T-cell (primary cell): ENCODE results near the gene PDLIM7. TPM values are rescaled to one million over a fixed set of nuclear protein-coding genes. Genes with fewer than 3 reads are reported as not detected.

ENCODE experiments used
- ATAC-seq, 4 experiments: fragments of 200-7000 bp in 3 of 4; fragments of 150-1000 bp in 1 of 4; cut with Tn5 transposase; replicated peaks in 1 of 4; 1 replicate in 3 of 4; 2 replicates in 1 of 4; pipeline ENCODE4 v1.10.0; 2021; ENCODE audit warnings: moderate library complexity in 3 of 4, mild to moderate bottlenecking in 2 of 4, moderate number of reproducible peaks in 1 of 4
- CTCF ChIA-PET, 2 donors: fragments of 300-600 bp; sonication (Branson Sonifier 250); formaldehyde crosslinking; loops; one replicate each; lab custom pipeline; 2022; ENCODE audit warnings: antibody characterized with exemption in 2 of 2; lab: Charles Lee
- POLR2A ChIA-PET, 2 donors: fragments of 300-600 bp; sonication (Branson Sonifier 250); formaldehyde crosslinking; loops; one replicate each; lab custom pipeline; 2022; ENCODE audit warnings: antibody characterized with exemption in 2 of 2; lab: Charles Lee
- DNase-seq, 35 experiments: peaks; one replicate each; pipeline versions ENCODE4 v3.0.0 to v3.0.0-alpha.2; 2013 to 2023
- H3K27ac ChIP-seq: one replicate; pipeline ENCODE4 v1.5.1; 2013; ENCODE audit warnings: low read length
- H3K27me3 ChIP-seq, 2 experiments: replicated peaks in 1 of 2; 1 replicate in 1 of 2; 2 replicates in 1 of 2; pipeline versions ENCODE4 v1.6.1 to v1.7.0; 2013; ENCODE audit warnings: low read length in 1 of 2, mixed read lengths in 1 of 2; ENCODE audit not compliant: control insufficient read depth in 2 of 2, insufficient read depth in 2 of 2; ENCODE audit errors: extremely low read depth in 1 of 2
- H3K36me3 ChIP-seq, 2 donors: 1 replicate in 1 of 2; 2 replicates in 1 of 2; pipeline versions ENCODE4 v1.6.1 to v1.7.0; 2013; ENCODE audit warnings: low read length in 1 of 2; ENCODE audit not compliant: control insufficient read depth in 2 of 2, insufficient read depth in 1 of 2; ENCODE audit errors: extremely low read depth in 1 of 2
- H3K4me1 ChIP-seq, 2 experiments: 1 replicate in 1 of 2; 2 replicates in 1 of 2; pipeline versions ENCODE4 v1.6.1 to v1.7.0; 2013; ENCODE audit warnings: low read length in 2 of 2, mixed read lengths in 1 of 2; ENCODE audit not compliant: insufficient read depth in 2 of 2, control insufficient read depth in 1 of 2; ENCODE audit errors: extremely low read depth in 1 of 2
- H3K4me3 ChIP-seq, 2 donors: 1 replicate in 1 of 2; 2 replicates in 1 of 2; pipeline versions ENCODE4 v1.5.1 to v1.7.0; 2013; ENCODE audit warnings: mild to moderate bottlenecking in 2 of 2, low read length in 1 of 2, moderate library complexity in 1 of 2; ENCODE audit not compliant: control insufficient read depth in 1 of 2; ENCODE audit errors: extremely low read depth in 1 of 2
- H3K9me3 ChIP-seq: 2 replicates; pipeline ENCODE4 v1.7.0; 2013
- H3K27ac Mint-ChIP-seq, 2 donors: one replicate each; pipeline ENCODE4 v1.8.0; 2020 to 2021; ENCODE audit warnings: mild to moderate bottlenecking in 2 of 2, mixed read lengths in 2 of 2
- H3K27me3 Mint-ChIP-seq, 2 donors: one replicate each; pipeline ENCODE4 v1.8.0; 2021 to 2022; ENCODE audit warnings: mixed read lengths in 2 of 2
- H3K36me3 Mint-ChIP-seq: one replicate; pipeline ENCODE4 v1.8.0; 2021; ENCODE audit warnings: mixed read lengths
- H3K4me1 Mint-ChIP-seq, 3 donors: one replicate each; pipeline ENCODE4 v1.8.0; 2020 to 2022; ENCODE audit warnings: mixed read lengths in 3 of 3, mild to moderate bottlenecking in 1 of 3
- H3K4me3 Mint-ChIP-seq, 3 donors: one replicate each; pipeline ENCODE4 v1.8.0; 2020 to 2022; ENCODE audit warnings: mild to moderate bottlenecking in 3 of 3, mixed read lengths in 3 of 3, moderate library complexity in 3 of 3
- H3K9me3 Mint-ChIP-seq, 3 donors: one replicate each; pipeline ENCODE4 v1.8.0; 2020 to 2022; ENCODE audit warnings: mixed read lengths in 3 of 3
- WGBS: methylation state at CpG from one replicate; pipeline ENCODE4 v1.1.5; 2013; ENCODE audit warnings: missing lambda C conversion rate; ENCODE audit not compliant: insufficient coverage; 5-methylcytosine and 5-hydroxymethylcytosine counted together
- total RNA-seq, 35 experiments: library from RNA in 6 of 35; stranded (reverse) in 6 of 35; fragments of 120-200 nt in 1 of 35; gene quantifications; one replicate each; pipeline versions ENCODE4 v1.2.1 to v1.2.4 and lab custom pipeline; 2013 to 2026

Gene PDLIM7
- total RNA-seq, 5 donors from 2014 or later (not counting 1 experiment from before 2014, with no cell fraction given), result 9.8 to 17.8 (median 12.8) TPM

GRCh38 chr5:177453852-177454396, 43.5 kb downstream of the PDLIM7 start:
- peaks cover 0 to 53% of the 10 kb centered on the region in 2 experiments for H3K4me1 ChIP-seq
- Mint-ChIP-seq H3K27me3 (no peaks in the 10 kb centered on the region), H3K36me3 (no peaks in the 10 kb centered on the region), H3K4me1 (peaks cover 23 to 32% (median 28%) of the 10 kb centered on the region in 3 donors), H3K4me3 (peak overlapping the region; percentile 64 to 81 (median 79)), H3K9me3 (no peaks in the 10 kb centered on the region), H3K27ac (peak overlapping the region; percentile 58 to 72)
- ATAC-seq (peak in 1 of 4 experiments; percentile 0), DNase-seq (peak in 1 of 35 experiments; percentile 47)
- H3K36me3 ChIP-seq, result peaks cover 0 to 3% of the 10 kb centered on the region in 2 donors
- H3K27me3 ChIP-seq, result peaks cover 0 to 4% of the 10 kb centered on the region in 2 experiments
- whole genome bisulfite sequencing, result 10% methylated on average over 25 of the region's 31 CpGs
- CTCF ChIA-PET, result interaction anchor here (0.6 to 6.4 kb wide), 7 partner anchors 24 to 452 kb away, joined by 7 to 94 read pairs (median 12); partner anchors contain the start of gene GRK6 (in 1 of the 2)
- peak overlapping the region; percentile 39 to 49 for H3K4me3 ChIP-seq
- POLR2A ChIA-PET, result interaction anchor here in 1 of 2 donors (0.7 to 1.9 kb wide), 3 partner anchors 8 to 51 kb away, joined by 3 to 4 read pairs (median 3); partner anchors contain the start of gene GRK6
- H3K9me3 ChIP-seq, result no peaks in the 10 kb centered on the region
- H3K27ac ChIP-seq, result peak overlapping the region; percentile 57

DNA sequence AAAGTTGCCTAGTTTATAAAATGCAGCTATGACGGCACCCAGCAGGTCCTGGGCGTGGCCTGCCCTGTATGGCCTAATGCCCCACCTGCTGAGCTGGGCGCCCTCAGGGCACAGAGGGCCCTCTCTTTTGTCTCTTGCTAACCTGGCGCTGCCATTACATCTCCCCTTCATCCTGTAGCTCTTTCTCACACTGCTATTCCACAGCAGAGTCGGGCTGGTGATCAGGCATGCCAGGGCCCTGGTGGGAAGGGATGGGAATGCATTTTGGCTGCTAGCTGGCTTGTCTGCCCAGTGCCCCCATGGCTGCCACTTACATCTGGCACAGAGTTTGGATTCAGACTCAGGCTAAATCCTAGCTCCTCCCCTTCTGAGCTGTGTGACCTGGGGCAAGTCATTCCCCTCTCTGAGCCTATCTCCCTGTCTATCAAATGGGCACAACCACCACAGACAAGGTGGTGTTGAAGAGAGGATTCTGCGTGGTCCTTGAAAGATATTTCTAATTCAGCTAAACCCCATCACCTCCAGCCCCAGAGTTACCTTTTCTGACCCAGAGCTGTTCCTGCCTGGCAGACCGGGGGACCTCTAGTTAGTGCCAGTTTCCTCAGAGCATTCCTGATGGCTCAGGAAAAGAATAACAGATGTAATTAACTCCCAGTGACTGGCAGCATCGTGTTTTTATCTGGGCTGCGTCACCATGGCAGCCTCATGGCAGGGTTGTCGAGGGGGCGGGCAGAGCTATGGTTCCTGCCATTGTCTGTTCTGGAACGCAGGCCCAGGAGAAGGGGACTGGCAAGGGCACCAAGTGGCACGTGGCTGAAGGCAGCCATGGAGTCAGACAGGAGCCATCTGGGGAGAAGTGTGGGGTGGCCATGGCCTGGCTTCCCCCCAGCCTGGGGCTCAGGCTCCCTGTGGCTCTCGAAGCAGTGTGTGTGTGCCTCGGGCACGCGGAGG, 44.4 kb downstream of the PDLIM7 start:
- no peak for ATAC-seq
- Mint-ChIP-seq H3K4me3 (peak overlapping the region in 2 of 3 donors; percentile 55 to 81), H3K36me3 (no peaks in the 10 kb centered on the region), H3K9me3 (no peaks in the 10 kb centered on the region), H3K27me3 (no peaks in the 10 kb centered on the region), H3K4me1 (peaks cover 32 to 41% (median 37%) of the 10 kb centered on the region in 3 donors), H3K27ac (no peak overlapping the region)
- Histone ChIP-seq H3K4me1 (peaks cover 0 to 62% of the 10 kb centered on the region in 2 experiments), H3K4me3 (no peak overlapping the region), H3K27me3 (peaks cover 0 to 4% of the 10 kb centered on the region in 2 experiments), H3K36me3 (peaks cover 0 to 3% of the 10 kb centered on the region in 2 donors), H3K9me3 (no peaks in the 10 kb centered on the region), H3K27ac (no peak overlapping the region)
- 89% methylated on average over 11 of the region's 17 CpGs for WGBS
- POLR2A ChIA-PET, result interaction anchor here (0.6 to 1.1 kb wide), 3 partner anchors 9 to 44 kb away, joined by 3 to 4 read pairs (median 3); no protein-coding TSS in a partner anchor
- CTCF ChIA-PET, result interaction anchor here (0.6 to 6.4 kb wide), 5 partner anchors 49 to 451 kb away, joined by 5 to 94 read pairs (median 10); no protein-coding TSS in a partner anchor
- no peak for DNase-seq

GRCh38 chr5:177450667-177451424, 46.6 kb downstream of the PDLIM7 start:
- H3K27ac Mint-ChIP-seq, result peak overlapping the region in 1 of 2 donors; percentile 59
- POLR2A ChIA-PET, result interaction anchor here in 1 of 2 donors (1.3 kb wide), 1 partner anchor 27 kb away, joined by 3 read pairs; no protein-coding TSS in a partner anchor

GRCh38 chr5:177449140-177450061, 48.0 kb downstream of the PDLIM7 start:
- ChIA-PET POLR2A (interaction anchor here (0.6 to 1.3 kb wide), 2 partner anchors 28 to 40 kb away, joined by 3 to 8 read pairs; partner anchors contain the start of gene F12 (in 1 of the 2)), CTCF (interaction anchor here in 1 of 2 donors (3.1 kb wide), 1 partner anchor 46 kb away, joined by 19 read pairs; no protein-coding TSS in a partner anchor)
- Histone ChIP-seq H3K4me3 (no peak overlapping the region), H3K4me1 (peaks cover 19 to 69% of the 10 kb centered on the region in 2 experiments), H3K9me3 (no peaks in the 10 kb centered on the region), H3K36me3 (no peaks in the 10 kb centered on the region), H3K27ac (no peak overlapping the region), H3K27me3 (peaks cover 0 to 4% of the 10 kb centered on the region in 2 experiments)
- no peak overlapping the region for H3K27ac Mint-ChIP-seq
- H3K27me3 Mint-ChIP-seq, result no peaks in the 10 kb centered on the region
- peak overlapping the region in 1 of 3 donors; percentile 65 for H3K4me3 Mint-ChIP-seq
- no peak for ATAC-seq
- DNase-seq, result no peak
- WGBS, result 81% methylated on average over 16 of the region's 18 CpGs
- no peaks in the 10 kb centered on the region for H3K36me3 Mint-ChIP-seq
- H3K9me3 Mint-ChIP-seq, result no peaks in the 10 kb centered on the region
- peaks cover 50 to 54% (median 53%) of the 10 kb centered on the region in 3 donors for H3K4me1 Mint-ChIP-seq

More at GRCh38 chr5:177450667-177451424, 46.6 kb downstream of the PDLIM7 start:
- Histone ChIP-seq H3K9me3 (no peaks in the 10 kb centered on the region), H3K27ac (no peak overlapping the region), H3K36me3 (no peaks in the 10 kb centered on the region), H3K27me3 (peaks cover 0 to 4% of the 10 kb centered on the region in 2 experiments), H3K4me3 (no peak overlapping the region), H3K4me1 (peaks cover 9 to 59% of the 10 kb centered on the region in 2 experiments)
- Mint-ChIP-seq H3K27me3 (no peaks in the 10 kb centered on the region), H3K9me3 (no peaks in the 10 kb centered on the region), H3K4me3 (no peak overlapping the region), H3K36me3 (no peaks in the 10 kb centered on the region), H3K4me1 (peaks cover 36 to 40% (median 38%) of the 10 kb centered on the region in 3 donors)
- ATAC-seq (no peak), DNase-seq (no peak)
- CTCF ChIA-PET, result interaction anchor here (0.8 to 6.4 kb wide), 2 partner anchors 46 to 48 kb away, joined by 3 to 90 read pairs; no protein-coding TSS in a partner anchor
- 94% methylated on average over 8 of the region's 10 CpGs for WGBS
